ENCODE results near the gene RASGRF2. TPM values are rescaled to one million over a fixed set of nuclear protein-coding genes. Genes with fewer than 3 reads are reported as not detected.

RASGRF2 gene
- total RNA-seq, 1 experiment from 2014 or later, result 0.18 TPM

- ChIA-PET CTCF (interaction anchor here (0.6 kb wide), 1 partner anchor 370 kb away, joined by 3 read pairs; no protein-coding TSS in a partner anchor), POLR2A (ENCODE audit: unreplicated experiment) (no interaction called here)
- no peaks in the 10 kb centered on the region for H3F3A ChIP-seq (ENCODE audit: low read length, unreplicated experiment)
- intact Hi-C loops (cut with micrococcal nuclease), result loop anchor here (1.0 to 5.0 kb wide), 2 partner anchors 103 to 508 kb away; no protein-coding TSS in a partner anchor
- no peaks in the 10 kb centered on the region for H3K4me1 ChIP-seq (ENCODE audit: insufficient read depth, low read length)
- no TSS peak for BruUV-seq (replicated peaks)
- H3K4me3 ChIP-seq (ENCODE audit: low read length), result no peak overlapping the region
- peak overlapping the region; percentile 69 for H2AFZ ChIP-seq (ENCODE audit: low read length)
- no peaks in the 10 kb centered on the region for H4K20me1 ChIP-seq (ENCODE audit: low read length)
- 0 out of 2 replicates have a peak, but pooled peaks cover 3% of the 10 kb centered on the region for H3K27me3 ChIP-seq (ENCODE audit: low read length)
- no peaks in the 10 kb centered on the region for H3K9me2 ChIP-seq (replicated peaks; ENCODE audit: low read length)
- DNase-seq (peak; percentile 80), ATAC-seq (peak; percentile 99)
- TF ChIP-seq CTCF (conservative IDR thresholded peaks at IDR 0.05; ENCODE audit: low read depth, low read length), result peak; percentile 91
- no peak for TF ChIP-seq EZH2 (IDR thresholded peaks at IDR 0.05; ENCODE audit: low read length, unreplicated experiment)
- TF ChIP-seq EZH2phosphoT487 (IDR thresholded peaks at IDR 0.05; ENCODE audit: borderline replicate concordance, low read length), result no peak
- H3K36me3 ChIP-seq (ENCODE audit: low read depth, low read length), result no peaks in the 10 kb centered on the region
- peak overlapping the region; percentile 59 for H3K4me2 ChIP-seq (ENCODE audit: low read length)
- no peak overlapping the region for H3K9ac ChIP-seq (ENCODE audit: low read length)
- no peaks in the 10 kb centered on the region for H3K9me3 ChIP-seq (ENCODE audit: low read length)
- H3K79me2 ChIP-seq (ENCODE audit: low read length), result no peaks in the 10 kb centered on the region
- no peak overlapping the region for H3K27ac ChIP-seq (ENCODE audit: low read length)
These were observed 234.6 kb downstream of the RASGRF2 start for GRCh38 chr5:81194633-81195334.

DNA sequence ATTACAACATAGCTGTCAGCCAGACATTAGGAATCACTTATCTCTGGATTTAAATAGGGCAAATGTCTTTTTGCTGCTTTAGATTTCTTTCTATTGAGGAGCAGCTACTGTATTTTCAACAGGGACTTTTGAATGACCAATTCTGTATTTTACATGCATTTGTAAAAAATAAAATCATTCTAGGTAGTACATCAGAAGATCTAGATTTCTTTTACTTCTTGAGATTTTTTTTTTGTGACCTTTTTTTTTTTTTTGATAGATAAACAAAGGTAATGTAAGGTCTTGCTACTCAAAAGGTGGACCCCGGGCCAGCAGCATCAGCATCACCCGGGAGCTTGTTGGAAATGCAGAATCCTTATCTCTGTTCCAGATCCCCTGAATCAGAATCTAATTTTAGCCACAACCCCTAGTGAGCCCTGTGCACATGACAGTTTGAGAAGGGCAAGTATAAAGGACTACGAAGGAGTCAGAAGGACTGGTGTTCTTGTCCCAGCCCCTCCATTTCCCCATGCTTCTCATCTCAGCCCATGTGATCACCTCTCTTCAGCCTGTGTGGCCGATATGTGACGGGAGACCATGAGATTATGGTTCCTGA lies 235.3 kb downstream of the RASGRF2 start:
- H3K27me3 ChIP-seq (ENCODE audit: low read length), result 0 out of 2 replicates have a peak, but pooled peaks cover 3% of the 10 kb centered on the region
- POLR2A ChIA-PET (ENCODE audit: unreplicated experiment), result no interaction called here

More for the DNA sequence above, 235.3 kb downstream of the RASGRF2 start:
- no TSS peak for BruUV-seq (replicated peaks)
- H3K9me3 ChIP-seq (ENCODE audit: low read length), result no peaks in the 10 kb centered on the region
- H3K36me3 ChIP-seq (ENCODE audit: low read depth, low read length), result no peaks in the 10 kb centered on the region
- H3K79me2 ChIP-seq (ENCODE audit: low read length), result no peaks in the 10 kb centered on the region
- H3K27ac ChIP-seq (ENCODE audit: low read length), result no peak overlapping the region
- intact Hi-C loops (cut with micrococcal nuclease), result loop anchor here (1.0 to 5.0 kb wide), 2 partner anchors 102 to 509 kb away; no protein-coding TSS in a partner anchor
- no peaks in the 10 kb centered on the region for H3K9me2 ChIP-seq (replicated peaks; ENCODE audit: low read length)
- no peak overlapping the region for H3K9ac ChIP-seq (ENCODE audit: low read length)
- no peaks in the 10 kb centered on the region for H3F3A ChIP-seq (ENCODE audit: low read length, unreplicated experiment)
- no peaks in the 10 kb centered on the region for H3K4me1 ChIP-seq (ENCODE audit: insufficient read depth, low read length)
- no peaks in the 10 kb centered on the region for H4K20me1 ChIP-seq (ENCODE audit: low read length)
- peak overlapping the region; percentile 69; the same call in 1 of the 2 replicates for H2AFZ ChIP-seq (ENCODE audit: low read length)
- DNase-seq (no peak), ATAC-seq (0 out of 2 replicates have a peak, but pooled peaks have one; percentile 12)
- no peak overlapping the region for H3K4me3 ChIP-seq (ENCODE audit: low read length)
- H3K4me2 ChIP-seq (ENCODE audit: low read length), result peak overlapping the region; percentile 59; the same call in 1 of the 2 replicates
- CTCF ChIA-PET, result interaction anchor here (0.6 kb wide), 1 partner anchor 370 kb away, joined by 3 read pairs; no protein-coding TSS in a partner anchor
- TF ChIP-seq EZH2phosphoT487 (IDR thresholded peaks at IDR 0.05; ENCODE audit: borderline replicate concordance, low read length) (no peak), EZH2 (IDR thresholded peaks at IDR 0.05; ENCODE audit: low read length, unreplicated experiment) (no peak), CTCF (conservative IDR thresholded peaks at IDR 0.05; ENCODE audit: low read depth, low read length) (no peak)

All from PC-3 (cell line).